KOPT-K1 (cell line): Measurements from ENCODE around the gene SPATA19.

Experiments used
- H3K27ac ChIP-seq: fragments of 200-600 bp; sonication (generic); 2 replicates; pipeline ENCODE4 v1.5.1; 2016; ENCODE audit warnings: antibody characterized with exemption, mild to moderate bottlenecking, low read depth, low read length; ENCODE audit not compliant: poor library complexity, severe bottlenecking
- H3K36me3 ChIP-seq: fragments of 200-600 bp; sonication (generic); 2 replicates; pipeline ENCODE4 v1.5.1; 2017; ENCODE audit warnings: antibody characterized with exemption, mild to moderate bottlenecking, low read length, moderate library complexity; ENCODE audit not compliant: insufficient read depth
- H3K9me3 ChIP-seq: fragments of 200-600 bp; sonication (generic); 2 replicates; pipeline ENCODE4 v1.5.1; 2017; ENCODE audit warnings: antibody characterized with exemption, low read length, mild to moderate bottlenecking; ENCODE audit not compliant: insufficient read depth, poor library complexity, severe bottlenecking

Gene SPATA19

GRCh38 chr11:133844217-133844616 is 1.1 kb downstream of the SPATA19 start:
- peaks cover 4% of the 10 kb centered on the region for H3K9me3 ChIP-seq
- no peaks in the 10 kb centered on the region for H3K36me3 ChIP-seq
- H3K27ac ChIP-seq, result no peak overlapping the region

- Histone ChIP-seq H3K9me3 (peaks cover 4% of the 10 kb centered on the region), H3K36me3 (no peaks in the 10 kb centered on the region), H3K27ac (no peak overlapping the region)
These were observed 1.8 kb downstream of the SPATA19 start for GRCh38 chr11:133843454-133843987.

GRCh38 chr11:133842730-133843129 is 2.6 kb downstream of the SPATA19 start:
- H3K9me3 ChIP-seq, result peaks cover 4% of the 10 kb centered on the region
- H3K27ac ChIP-seq, result no peak overlapping the region
- no peaks in the 10 kb centered on the region for H3K36me3 ChIP-seq

GRCh38 chr11:133842053-133842452 is 3.3 kb downstream of the SPATA19 start:
- H3K36me3 ChIP-seq, result no peaks in the 10 kb centered on the region
- H3K27ac ChIP-seq, result no peak overlapping the region
- H3K9me3 ChIP-seq, result peaks cover under 1% of the 10 kb centered on the region

- H3K9me3 ChIP-seq, result no peaks in the 10 kb centered on the region
- H3K27ac ChIP-seq, result no peak overlapping the region
- no peaks in the 10 kb centered on the region for H3K36me3 ChIP-seq
These were observed 3.9 kb downstream of the SPATA19 start for GRCh38 chr11:133841279-133842043.

- no peak overlapping the region for H3K27ac ChIP-seq
- no peaks in the 10 kb centered on the region for H3K9me3 ChIP-seq
- no peaks in the 10 kb centered on the region for H3K36me3 ChIP-seq
These were observed 4.8 kb downstream of the SPATA19 start for GRCh38 chr11:133840479-133840941.

- no peaks in the 10 kb centered on the region for H3K9me3 ChIP-seq
- H3K36me3 ChIP-seq, result no peaks in the 10 kb centered on the region
- no peak overlapping the region for H3K27ac ChIP-seq
These were observed 9.4 kb downstream of the SPATA19 start for GRCh38 chr11:133835593-133836548.

GRCh38 chr11:133834682-133835592 is 10.4 kb downstream of the SPATA19 start:
- no peaks in the 10 kb centered on the region for H3K36me3 ChIP-seq
- H3K27ac ChIP-seq, result no peak overlapping the region
- H3K9me3 ChIP-seq, result no peaks in the 10 kb centered on the region

GRCh38 chr11:133833898-133834681 is 11.2 kb downstream of the SPATA19 start:
- Histone ChIP-seq H3K9me3 (no peaks in the 10 kb centered on the region), H3K36me3 (no peaks in the 10 kb centered on the region), H3K27ac (no peak overlapping the region)

- H3K36me3 ChIP-seq, result no peaks in the 10 kb centered on the region
- H3K27ac ChIP-seq, result no peak overlapping the region
- H3K9me3 ChIP-seq, result no peaks in the 10 kb centered on the region
These were observed 12.1 kb downstream of the SPATA19 start for GRCh38 chr11:133832991-133833897.

- H3K9me3 ChIP-seq, result no peaks in the 10 kb centered on the region
- H3K36me3 ChIP-seq, result no peaks in the 10 kb centered on the region
- H3K27ac ChIP-seq, result no peak overlapping the region
These were observed 13.0 kb downstream of the SPATA19 start for GRCh38 chr11:133832096-133832990.
